ENCODE measurements around the gene FADS1. TPM values are rescaled to one million over a fixed set of nuclear protein-coding genes. Genes with fewer than 3 reads are reported as not detected.

Gene FADS1
- total RNA-seq, 2 experiments from 2014 or later, result not detected

GRCh38 chr11:61777234-61778090 lies 39.3 kb downstream of the FADS1 start:
- H2AFZ ChIP-seq (ENCODE audit: low read length), result no peak overlapping the region
- no peak overlapping the region for H3K27ac ChIP-seq (ENCODE audit: low read depth, low read length, poor library complexity, severe bottlenecking)
- no peaks in the 10 kb centered on the region for H3K9me2 ChIP-seq (ENCODE audit: insufficient read depth, low read length)
- CTCF ChIA-PET (ENCODE audit: unreplicated experiment), result no interaction called here
- no peaks in the 10 kb centered on the region for H3K36me3 ChIP-seq (ENCODE audit: insufficient read depth, low read length)
- no peak for DNase-seq (ENCODE audit: low spot score)
- H3K4me1 ChIP-seq (ENCODE audit: insufficient read depth, low read length, poor library complexity, severe bottlenecking), result peaks cover 5% of the 10 kb centered on the region
- no peak overlapping the region for H3K4me2 ChIP-seq (ENCODE audit: low read length)
- H3K9me3 ChIP-seq (ENCODE audit: low read length), result no peaks in the 10 kb centered on the region
- H3K4me3 ChIP-seq (ENCODE audit: low read depth, low read length, poor library complexity, severe bottlenecking), result no peak overlapping the region
- H4K20me1 ChIP-seq (ENCODE audit: insufficient read depth, low read length), result no peaks in the 10 kb centered on the region
- POLR2A ChIA-PET, result no interaction called here
- TF ChIP-seq EZH2phosphoT487 (IDR thresholded peaks at IDR 0.05; ENCODE audit: borderline replicate concordance, low read depth, low read length) (no peak), CTCF (conservative IDR thresholded peaks at IDR 0.05; ENCODE audit: low read length) (no peak)
- intact Hi-C loops (cut with micrococcal nuclease; ENCODE audit: unreplicated experiment), result no loop called here
- no TSS peak for BruUV-seq (replicated peaks)
- no peaks in the 10 kb centered on the region for H3K79me2 ChIP-seq (ENCODE audit: insufficient read depth, low read depth, low read length)

- DNase-seq (ENCODE audit: low spot score), result peak; percentile 65
- intact Hi-C loops (cut with micrococcal nuclease; ENCODE audit: unreplicated experiment), result loop anchor here (1.0 kb wide), 1 partner anchor 29 kb away; no protein-coding TSS in a partner anchor
- H3K4me2 ChIP-seq (ENCODE audit: low read length), result no peak overlapping the region
- CTCF ChIA-PET (ENCODE audit: unreplicated experiment), result no interaction called here
- POLR2A ChIA-PET, result no interaction called here
- H3K9me3 ChIP-seq (ENCODE audit: low read length), result no peaks in the 10 kb centered on the region
- peak; percentile 83 for TF ChIP-seq CTCF (conservative IDR thresholded peaks at IDR 0.05; ENCODE audit: low read length)
- no peak for TF ChIP-seq EZH2phosphoT487 (IDR thresholded peaks at IDR 0.05; ENCODE audit: borderline replicate concordance, low read depth, low read length)
- no peaks in the 10 kb centered on the region for H3K9me2 ChIP-seq (ENCODE audit: insufficient read depth, low read length)
- H3K4me1 ChIP-seq (ENCODE audit: insufficient read depth, low read length, poor library complexity, severe bottlenecking), result peaks cover 9% of the 10 kb centered on the region
- H2AFZ ChIP-seq (ENCODE audit: low read length), result no peak overlapping the region
- H4K20me1 ChIP-seq (ENCODE audit: insufficient read depth, low read length), result no peaks in the 10 kb centered on the region
- no TSS peak for BruUV-seq (replicated peaks)
- no peak overlapping the region for H3K27ac ChIP-seq (ENCODE audit: low read depth, low read length, poor library complexity, severe bottlenecking)
- H3K36me3 ChIP-seq (ENCODE audit: insufficient read depth, low read length), result no peaks in the 10 kb centered on the region
- no peaks in the 10 kb centered on the region for H3K79me2 ChIP-seq (ENCODE audit: insufficient read depth, low read depth, low read length)
- no peak overlapping the region for H3K4me3 ChIP-seq (ENCODE audit: low read depth, low read length, poor library complexity, severe bottlenecking)
Measured at GRCh38 chr11:61776561-61777075, 40.2 kb downstream of the FADS1 start.

Data from OCI-LY7 (cell line).